PC-9 (cell line): Measurements from ENCODE around the gene LSMEM2. TPM values are rescaled to one million over a fixed set of nuclear protein-coding genes. Genes with fewer than 3 reads are reported as not detected.

Source experiments
- BruUV-seq: library from RNA; stranded (reverse); fragments of 400-500 nt; replicated peaks from 2 replicates; lab custom pipeline; 2021; lab: Mats Ljungman, UMichigan
- CTCF ChIA-PET: fragments of 300-600 bp; sonication (Branson Sonifier 250); formaldehyde crosslinking; loops from one replicate; lab custom pipeline; 2022; ENCODE audit warnings: antibody characterized with exemption; lab: Charles Lee
- POLR2A ChIA-PET: fragments of 300-600 bp; sonication (Branson Sonifier 250); formaldehyde crosslinking; loops from one replicate; lab custom pipeline; 2022; ENCODE audit warnings: antibody characterized with exemption; ENCODE audit not compliant: unreplicated experiment; lab: Charles Lee
- DNase-seq, 2 experiments: peaks; one replicate each; pipeline versions ENCODE4 v3.0.0 to v3.0.0-alpha.2; 2015 to 2022; ENCODE audit warnings: mixed read lengths in 1 of 2
- H2AFZ ChIP-seq: fragments of 200-600 bp; sonication (generic); 2 replicates; pipeline ENCODE4 v1.8.1; 2017; ENCODE audit warnings: antibody characterized with exemption
- H3F3A ChIP-seq: fragments of 200-600 bp; sonication (generic); 2 replicates; pipeline ENCODE4 v1.8.1; 2017; ENCODE audit warnings: antibody characterized with exemption, mild to moderate bottlenecking, low read depth; ENCODE audit not compliant: insufficient read depth
- H3K27ac ChIP-seq: fragments of 200-600 bp; sonication (generic); 2 replicates; pipeline ENCODE4 v1.6.1; 2016; ENCODE audit warnings: mixed run types
- H3K27me3 ChIP-seq: fragments of 200-600 bp; sonication (generic); 2 replicates; pipeline ENCODE4 v1.6.1; 2016; ENCODE audit warnings: low read depth, mixed run types; ENCODE audit not compliant: insufficient read depth
- H3K36me3 ChIP-seq: fragments of 200-600 bp; sonication (generic); 2 replicates; pipeline ENCODE4 v1.6.1; 2016; ENCODE audit warnings: low read depth, mixed run types
- H3K4me1 ChIP-seq: fragments of 200-600 bp; sonication (generic); replicated peaks from 2 replicates; pipeline ENCODE4 v1.6.1; 2016; ENCODE audit warnings: mixed run types; ENCODE audit not compliant: insufficient read depth
- H3K4me2 ChIP-seq: fragments of 200-600 bp; sonication (generic); 2 replicates; pipeline ENCODE4 v1.6.1; 2017; ENCODE audit warnings: mixed run types
- H3K4me3 ChIP-seq: fragments of 200-600 bp; sonication (generic); 2 replicates; pipeline ENCODE4 v1.6.1; 2016; ENCODE audit warnings: mixed run types
- H3K79me2 ChIP-seq: fragments of 200-600 bp; sonication (generic); 2 replicates; pipeline ENCODE4 v1.6.1; 2017; ENCODE audit warnings: low read depth, mixed run types
- H3K9me2 ChIP-seq: fragments of 200-600 bp; sonication (generic); 2 replicates; pipeline ENCODE4 v1.8.1; 2017; ENCODE audit warnings: mild to moderate bottlenecking; ENCODE audit not compliant: insufficient read depth
- H3K9me3 ChIP-seq: fragments of 200-600 bp; sonication (generic); 2 replicates; pipeline ENCODE4 v1.8.1; 2016; ENCODE audit warnings: low read depth; ENCODE audit not compliant: insufficient read depth
- H4K20me1 ChIP-seq: fragments of 200-600 bp; sonication (generic); 2 replicates; pipeline ENCODE4 v1.8.1; 2017; ENCODE audit not compliant: insufficient read depth
- CTCF ChIP-seq: fragments of 200-600 bp; sonication (generic); conservative IDR thresholded peaks from 2 replicates; pipeline ENCODE4 v1.6.1; 2017; ENCODE audit warnings: mixed run types, antibody characterized with exemption, mild to moderate bottlenecking, moderate library complexity
- EZH2 ChIP-seq: fragments of 200-600 bp; sonication (generic); IDR thresholded peaks from 2 replicates; pipeline ENCODE4 v1.8.0; 2017; ENCODE audit warnings: antibody characterized with exemption, low read depth
- intact Hi-C: fragments of 100-400 bp; cut with micrococcal nuclease; formaldehyde crosslinking; loops from one replicate; pipeline ENCODE4 v1.10.0; 2022; ENCODE audit not compliant: unreplicated experiment
- total RNA-seq: library from RNA; stranded (reverse); gene quantifications from 2 replicates; pipeline ENCODE4 v1.2.3, GENCODE V29; 2021

The LSMEM2 gene
- total RNA-seq, 1 experiment from 2014 or later: 0.55 TPM

GRCh38 chr3:50230794-50231125 lies 48.1 kb upstream of the LSMEM2 start:
- Histone ChIP-seq H4K20me1 (no peaks in the 10 kb centered on the region), H3K27me3 (no peaks in the 10 kb centered on the region), H3K9me2 (no peaks in the 10 kb centered on the region), H3K9me3 (no peaks in the 10 kb centered on the region), H3K4me2 (no peak overlapping the region), H3F3A (peaks cover 13% of the 10 kb centered on the region; the same call in 1 of the 2 replicates), H3K4me1 (peaks cover 20% of the 10 kb centered on the region), H3K36me3 (no peaks in the 10 kb centered on the region), H3K79me2 (no peaks in the 10 kb centered on the region), H3K27ac (no peak overlapping the region), H2AFZ (no peak overlapping the region), H3K4me3 (no peak overlapping the region)
- BruUV-seq: no TSS peak
- ChIA-PET POLR2A (no interaction called here), CTCF (no interaction called here)
- TF ChIP-seq CTCF (no peak), EZH2 (no peak)
- intact Hi-C loops: no loop called here
- DNase-seq: no peak

GRCh38 chr3:50231581-50231980 lies 47.3 kb upstream of the LSMEM2 start:
- Histone ChIP-seq H3K4me1 (peaks cover 20% of the 10 kb centered on the region), H3K4me3 (no peak overlapping the region), H3K79me2 (0 out of 2 replicates have a peak, but pooled peaks cover 3% of the 10 kb centered on the region), H3K27me3 (no peaks in the 10 kb centered on the region), H3F3A (peaks cover 13% of the 10 kb centered on the region; the same call in 1 of the 2 replicates), H3K36me3 (no peaks in the 10 kb centered on the region), H3K9me2 (no peaks in the 10 kb centered on the region), H4K20me1 (no peaks in the 10 kb centered on the region), H3K27ac (no peak overlapping the region), H2AFZ (no peak overlapping the region), H3K4me2 (no peak overlapping the region), H3K9me3 (no peaks in the 10 kb centered on the region)
- BruUV-seq: no TSS peak
- intact Hi-C loops: no loop called here
- no peak for DNase-seq
- ChIA-PET CTCF (interaction anchor here (0.5 kb wide), 1 partner anchor 105 kb away, joined by 4 read pairs; no protein-coding TSS in a partner anchor), POLR2A (no interaction called here)
- TF ChIP-seq CTCF (no peak), EZH2 (no peak)

- CTCF ChIA-PET: no interaction called here
- intact Hi-C loops: no loop called here
- TF ChIP-seq EZH2: no peak
- TF ChIP-seq CTCF: no peak
- Histone ChIP-seq H4K20me1 (no peaks in the 10 kb centered on the region), H3F3A (peaks cover 9% of the 10 kb centered on the region; the same call in 1 of the 2 replicates), H2AFZ (no peak overlapping the region), H3K27me3 (no peaks in the 10 kb centered on the region), H3K9me3 (no peaks in the 10 kb centered on the region), H3K36me3 (no peaks in the 10 kb centered on the region), H3K4me3 (no peak overlapping the region), H3K27ac (no peak overlapping the region), H3K4me1 (peaks cover 27% of the 10 kb centered on the region), H3K4me2 (no peak overlapping the region), H3K9me2 (no peaks in the 10 kb centered on the region), H3K79me2 (peaks cover 9% of the 10 kb centered on the region)
- no TSS peak for BruUV-seq
- POLR2A ChIA-PET: no interaction called here
- DNase-seq: no peak
Observed at GRCh38 chr3:50232303-50232702, 46.6 kb upstream of the LSMEM2 start.
